K562 (cell line): ENCODE results near the gene AIF1. TPM values are rescaled to one million over a fixed set of nuclear protein-coding genes. Genes with fewer than 3 reads are reported as not detected.
A peak's percentile ranks its signal among the peaks of the same experiment; 100 is the strongest.

Experiments used
- ATAC-seq: fragments of 200-7000 bp; cut with Tn5 transposase; 3 replicates; pipeline ENCODE4 v1.9.1; 2020; ENCODE audit warnings: moderate library complexity
- BruUV-seq: library from RNA; stranded (reverse); fragments of 400-500 nt; replicated peaks from 2 replicates; lab custom pipeline; 2021; lab: Mats Ljungman, UMichigan
- CTCF ChIA-PET: fragments of 300-600 bp; formaldehyde crosslinking; extraction: SDS; loops from one replicate; lab custom pipeline; 2021; ENCODE audit warnings: low intra/inter-chr PET ratio; lab: Yijun Ruan, JAX
- POLR2A ChIA-PET: fragments of 300-600, 350-650 bp; sonication (Branson Sonifier 250); formaldehyde crosslinking; extraction: SDS; loops from one replicate; lab custom pipeline; 2021; ENCODE audit warnings: antibody characterized with exemption, inconsistent platforms; lab: Yijun Ruan, JAX
- DNase-seq, 4 experiments: peaks; one replicate each; pipeline versions ENCODE4 v3.0.0 to v3.0.0-alpha.2; 2011 to 2018; ENCODE audit warnings: low spot score in 3 of 4, mixed read lengths in 3 of 4; ENCODE audit errors: extremely low read depth in 1 of 4
- FAIRE-seq: peaks from 2 replicates; lab custom pipeline; 2011; peaks lifted over from hg19 to GRCh38; lab: Jason Lieb, UNC
- H2AFZ ChIP-seq: 2 replicates; pipeline ENCODE4 v1.6.0; 2011; ENCODE audit warnings: low read depth, low read length, control low read depth, inconsistent platforms
- H3K27ac ChIP-seq: fragments of 200-600 bp; 3 replicates; pipeline ENCODE4 v1.8.0; 2011; ENCODE audit warnings: low read depth, mild to moderate bottlenecking, control low read depth, inconsistent platforms, low read length, moderate library complexity, mixed read lengths; ENCODE audit errors: extremely low read depth
- H3K27me3 ChIP-seq, 2 experiments: fragments of 300-600 bp in 1 of 2; 2 replicates in 1 of 2; 3 replicates in 1 of 2; pipeline versions ENCODE4 v1.6.0 to v1.8.0; 2011; ENCODE audit warnings: inconsistent platforms in 2 of 2, low read length in 2 of 2, mild to moderate bottlenecking in 1 of 2, mixed read lengths in 1 of 2, moderate library complexity in 1 of 2; ENCODE audit not compliant: control insufficient read depth in 2 of 2, insufficient read depth in 2 of 2
- H3K36me3 ChIP-seq: fragments of 300-600 bp; 3 replicates; pipeline ENCODE4 v1.8.0; 2011; ENCODE audit warnings: mild to moderate bottlenecking, low read length, inconsistent platforms; ENCODE audit not compliant: control insufficient read depth, insufficient read depth
- H3K4me1 ChIP-seq, 2 experiments: fragments of 200-600 bp in 1 of 2; replicated peaks in 1 of 2; 2 replicates in 1 of 2; 3 replicates in 1 of 2; pipeline versions ENCODE4 v1.5.1 to v1.8.0; 2011; ENCODE audit warnings: inconsistent platforms in 2 of 2, low read length in 2 of 2, mild to moderate bottlenecking in 1 of 2, mixed read lengths in 1 of 2, moderate library complexity in 1 of 2; ENCODE audit not compliant: control insufficient read depth in 2 of 2, insufficient read depth in 2 of 2
- H3K4me2 ChIP-seq: 2 replicates; pipeline ENCODE4 v1.6.1; 2011; ENCODE audit warnings: low read length, control low read depth, inconsistent platforms, mixed read lengths; ENCODE audit not compliant: insufficient read depth
- H3K4me3 ChIP-seq: fragments of 200-600 bp; sonication (generic), shearing (Covaris generic); 2 replicates; pipeline ENCODE4 v1.5.1; 2016; ENCODE audit warnings: control low read depth, inconsistent platforms
- H3K79me2 ChIP-seq: fragments of 200-600 bp; 3 replicates; pipeline ENCODE4 v1.8.0; 2011; ENCODE audit warnings: low read length, inconsistent platforms; ENCODE audit not compliant: control insufficient read depth, insufficient read depth
- H3K9ac ChIP-seq, 2 experiments: 2 replicates each; pipeline versions ENCODE4 v1.6.0 to v1.6.1; 2011; ENCODE audit warnings: low read depth in 2 of 2, low read length in 2 of 2, control low read depth in 1 of 2, inconsistent platforms in 1 of 2, mild to moderate bottlenecking in 1 of 2, mixed read lengths in 1 of 2; ENCODE audit not compliant: insufficient read depth in 1 of 2
- H3K9me1 ChIP-seq: one replicate; pipeline ENCODE4 v1.6.0; 2011; ENCODE audit warnings: inconsistent platforms, mild to moderate bottlenecking, low read length, moderate library complexity; ENCODE audit not compliant: control insufficient read depth, insufficient read depth
- H3K9me3 ChIP-seq: replicated peaks from 2 replicates; pipeline ENCODE4 v1.5.1; 2011; ENCODE audit warnings: low read depth, low read length, inconsistent platforms; ENCODE audit not compliant: control insufficient read depth, insufficient read depth
- H4K20me1 ChIP-seq: replicated peaks from 2 replicates; pipeline ENCODE4 v1.6.1; 2011; ENCODE audit warnings: low read length, inconsistent platforms, mixed read lengths; ENCODE audit not compliant: control insufficient read depth, insufficient read depth
- LCOR ChIP-seq: sonication (generic); formaldehyde crosslinking; IDR thresholded peaks from 2 replicates; pipeline ENCODE4 v1.8.0; 2022; ENCODE audit warnings: mild to moderate bottlenecking, missing genetic modification reagents
- MTA3 ChIP-seq: fragments of 450-650 bp; formaldehyde crosslinking; IDR thresholded peaks from 2 replicates; pipeline ENCODE4 v1.6.1; 2017; ENCODE audit warnings: mild to moderate bottlenecking, borderline replicate concordance
- RBBP5 ChIP-seq: fragments of 200-600 bp; sonication (generic); IDR thresholded peaks from 2 replicates; pipeline ENCODE4 v1.6.1; 2012; ENCODE audit warnings: borderline replicate concordance, mild to moderate bottlenecking, low read length, control low read depth, inconsistent platforms; ENCODE audit not compliant: insufficient read depth, poor library complexity, severe bottlenecking
- XRCC4 ChIP-seq: IDR thresholded peaks from one replicate; pipeline ENCODE4 v1.6.1; 2011; ENCODE audit not compliant: insufficient read depth, insufficient read length; ENCODE audit errors: extremely low read depth
- ZNF197 ChIP-seq: fragments of 200-800 bp; sonication (Bioruptor generic); IDR thresholded peaks from 2 replicates; pipeline ENCODE4 v1.6.1; 2016; ENCODE audit warnings: low read depth, missing genetic modification characterization, missing compliant biosample characterization
- ZNF324 ChIP-seq: fragments of 250-450 bp; sonication (Bioruptor Pico); IDR thresholded peaks from 2 replicates; pipeline ENCODE4 v1.4.0; 2020; ENCODE audit warnings: mild to moderate bottlenecking
- whole genome bisulfite sequencing: fragments of 100-300 bp; shearing (Covaris generic); methylation state at CpG from one replicate; pipeline ENCODE4 v1.1.6; 2016; ENCODE audit warnings: low coverage, mixed read lengths; ENCODE audit not compliant: insufficient coverage; ENCODE audit errors: missing lambda C conversion rate; 5-methylcytosine and 5-hydroxymethylcytosine counted together
- in situ Hi-C: fragments of 300-500 bp; cut with MboI; formaldehyde crosslinking; loops from 4 replicates; pipeline ENCODE4 v1.15.0; 2018; ENCODE audit warnings: inconsistent platforms, mixed read lengths
- intact Hi-C: fragments of 100-400 bp; cut with micrococcal nuclease; formaldehyde crosslinking; loops from 2 replicates; pipeline ENCODE4 v1.14.2; 2022
- polyA plus RNA-seq, 8 experiments: library from polyadenylated mRNA; depleted of rRNA in 4 of 8; stranded (reverse) in 5 of 8; unstranded in 3 of 8; fragments of >200 nt; fragmentation: Nextera tagmentation in 2 of 8; fragmentation: Illumina TruSeq in 1 of 8; extraction: Ambion mirVana in 2 of 8; extraction: Trizol in 1 of 8; gene quantifications; 2 replicates each; pipeline versions ENCODE4 v1.2.1 to v1.2.3, GENCODE V29; 2011 to 2014; ENCODE audit warnings: inconsistent platforms in 1 of 8, missing spikeins in 1 of 8
- total RNA-seq, 7 experiments: library from RNA; depleted of rRNA in 6 of 7; stranded (reverse); fragments of >200 nt in 6 of 7; fragmentation: Illumina TruSeq in 2 of 7; extraction: Trizol in 2 of 7; gene quantifications; 2 replicates each; pipeline versions ENCODE4 v1.2.1 to v1.2.3, GENCODE V29; 2011 to 2021; ENCODE audit warnings: low replicate concordance in 1 of 7

Gene AIF1
- total and polyA plus RNA-seq, 9 of the 15 experiments (the other 6 are each of a cell fraction or from before 2014, with no cell fraction given) = 9.4 to 33.4 (median 19.4) TPM

DNA sequence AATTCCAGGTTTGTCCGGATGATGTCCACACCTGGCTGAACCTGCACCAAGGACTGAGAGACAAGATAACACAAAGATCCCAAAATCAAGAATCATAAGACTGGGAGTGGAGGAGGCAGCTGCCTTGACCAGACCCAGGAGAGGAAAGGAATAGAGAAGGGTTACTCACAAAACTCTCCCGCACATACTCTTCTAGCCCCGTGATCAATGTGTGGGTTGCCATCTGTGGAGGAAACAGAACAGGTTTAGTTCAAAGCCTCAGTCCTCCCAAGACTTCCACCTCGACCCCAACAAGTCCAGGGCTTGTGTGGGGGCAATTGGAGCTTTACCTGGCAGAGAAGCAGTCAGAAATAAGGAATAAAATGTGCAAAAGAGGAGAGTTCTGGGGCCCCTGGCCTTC lies 26.3 kb downstream of the AIF1 start:
- Histone ChIP-seq H3K36me3 (peaks cover 96% of the 10 kb centered on the region), H3K4me3 (no peak overlapping the region), H3K27ac (no peak overlapping the region), H3K79me2 (no peaks in the 10 kb centered on the region), H3K4me1 (peaks cover 3 to 13% of the 10 kb centered on the region in 2 experiments; a peak in 4 of 5 replicates), H2AFZ (no peak overlapping the region), H4K20me1 (peaks cover 11% of the 10 kb centered on the region), H3K9ac (peak overlapping the region in 1 of 2 experiments; percentile 21; a peak in 1 of 4 replicates), H3K9me3 (no peaks in the 10 kb centered on the region), H3K27me3 (no peaks in the 10 kb centered on the region), H3K9me1 (no peaks in the 10 kb centered on the region), H3K4me2 (no peak overlapping the region)
- ATAC-seq (no peak), DNase-seq (no peak), FAIRE-seq (no peak)
- intact Hi-C loops (no loop called here), in situ Hi-C loops (no loop called here)
- ChIA-PET POLR2A (interaction anchor here (1.3 to 14.8 kb wide), 5 partner anchors 6 to 100 kb away, joined by 4 to 274 read pairs (median 75); partner anchors contain the start of genes APOM, BAG6, DDX39B and GPANK1), CTCF (no interaction called here)
- 84% methylated on average over 4 of the region's 4 CpGs for WGBS
- BruUV-seq = no TSS peak
- TF ChIP-seq ZNF197 (CRISPR knock-in tag) = no peak
- no peak for TF ChIP-seq XRCC4
- TF ChIP-seq LCOR (CRISPR knock-in tag) = no peak
- no peak for TF ChIP-seq MTA3
- no peak for TF ChIP-seq RBBP5
- TF ChIP-seq ZNF324 (CRISPR knock-in tag) = no peak
